ENCODE data around the gene PFKFB1. TPM values are rescaled to one million over a fixed set of nuclear protein-coding genes. Genes with fewer than 3 reads are reported as not detected.

PFKFB1 gene
- total RNA-seq, 1 experiment from 2014 or later: 0.55 TPM

GRCh38 chrX:54934890-54935289, 59.1 kb downstream of the PFKFB1 start:
- H3K9me3 Mint-ChIP-seq: peaks cover 71 to 72% of the 10 kb centered on the region in 2 experiments
- Histone ChIP-seq H3K9me3 (ENCODE audit: control insufficient read depth, low read depth, low read length) (peaks cover 47% of the 10 kb centered on the region), H3K9ac (ENCODE audit: extremely low read depth, insufficient read length, low read length) (no peak overlapping the region), H3K18ac (ENCODE audit: insufficient read length, low read depth, low read length) (no peak overlapping the region), H3K4me1 (ENCODE audit: insufficient read depth, low read length) (no peaks in the 10 kb centered on the region), H3T11ph (ENCODE audit: low read length) (no peak overlapping the region), H2BK20ac (ENCODE audit: low read depth, low read length, poor library complexity, severe bottlenecking) (no peak overlapping the region), H4K91ac (ENCODE audit: insufficient read length, low read depth, low read length) (no peak overlapping the region), H3K14ac (ENCODE audit: insufficient read depth, low read length) (no peak overlapping the region), H2BK12ac (ENCODE audit: insufficient read length, low read depth, low read length) (no peak overlapping the region), H3K27me3 (ENCODE audit: insufficient read depth, low read length) (no peaks in the 10 kb centered on the region), H3K23ac (ENCODE audit: insufficient read length, low read depth, low read length) (no peak overlapping the region), H3K79me2 (ENCODE audit: insufficient read depth, low read length) (no peaks in the 10 kb centered on the region), H3K4ac (ENCODE audit: low read depth, low read length) (no peak overlapping the region), H4K8ac (replicated peaks; ENCODE audit: insufficient read length, low read depth, low read length) (no peak overlapping the region), H2BK120ac (ENCODE audit: low read depth, low read length, poor library complexity, severe bottlenecking) (no peak overlapping the region), H3K23me2 (ENCODE audit: insufficient read length, low read depth, low read length, poor library complexity, severe bottlenecking) (no peaks in the 10 kb centered on the region), H3K4me2 (ENCODE audit: insufficient read depth, insufficient read length, low read length) (no peak overlapping the region), H4K5ac (ENCODE audit: insufficient read length, low read depth, low read length) (no peak overlapping the region), H2AK5ac (ENCODE audit: insufficient read length, low read length) (no peak overlapping the region), H2AFZ (ENCODE audit: low read length) (no peak overlapping the region), H2BK15ac (ENCODE audit: low read depth, low read length) (no peak overlapping the region), H3K56ac (ENCODE audit: insufficient read length, low read depth, low read length) (no peak overlapping the region), H3K27ac (ENCODE audit: insufficient read length, low read depth, low read length) (no peak overlapping the region), H4K20me1 (ENCODE audit: control insufficient read depth, insufficient read depth, insufficient read length) (no peaks in the 10 kb centered on the region), H3K79me1 (ENCODE audit: insufficient read depth, low read depth, low read length, poor library complexity, severe bottlenecking) (no peaks in the 10 kb centered on the region), H2BK5ac (ENCODE audit: insufficient read length, low read length) (no peak overlapping the region)
- H3K27ac Mint-ChIP-seq: no peak overlapping the region
- H3K27me3 Mint-ChIP-seq (ENCODE audit: low read depth): peaks cover 5% of the 10 kb centered on the region
- no peaks in the 10 kb centered on the region for H3K4me1 Mint-ChIP-seq
- no CpG with 5 or more reads among the region's 3 CpGs for WGBS (ENCODE audit: extremely low coverage, insufficient read length, low lambda C conversion rate)
- no peak for DNase-seq
- no peak overlapping the region for H3K4me3 Mint-ChIP-seq
- no peak for TF ChIP-seq CTCF (conservative IDR thresholded peaks at IDR 0.05)
- H3K36me3 Mint-ChIP-seq (ENCODE audit: insufficient read depth in 1 of 3, low read depth in 3 of 3): peaks cover 7 to 15% (median 9%) of the 10 kb centered on the region in 3 experiments; a peak in 6 of 7 replicates

Measured in H9 (cell line).